H1 (cell line): Measurements from ENCODE around the gene DBR1. TPM values are rescaled to one million over a fixed set of nuclear protein-coding genes. Genes with fewer than 3 reads are reported as not detected.

ENCODE experiments used
- CTCF ChIA-PET: fragments of 300-600 bp; sonication (Branson Sonifier 250); formaldehyde crosslinking; loops from one replicate; lab custom pipeline; 2021; ENCODE audit not compliant: partially characterized antibody; lab: Charles Lee
- POLR2A ChIA-PET: fragments of 300-600 bp; sonication (Branson Sonifier 250); formaldehyde crosslinking; loops from one replicate; lab custom pipeline; 2021; ENCODE audit warnings: inconsistent platforms; ENCODE audit not compliant: partially characterized antibody; lab: Charles Lee
- DNase-seq, 2 experiments: peaks; one replicate each; pipeline versions ENCODE4 v3.0.0 to v3.0.0-alpha.2; 2010 to 2022; ENCODE audit warnings: low spot score in 2 of 2, low read depth in 1 of 2, mixed read lengths in 1 of 2
- FAIRE-seq: peaks from 2 replicates; lab custom pipeline; 2011; peaks lifted over from hg19 to GRCh38; lab: Jason Lieb, UNC
- H2AFZ ChIP-seq: 2 replicates; pipeline ENCODE4 v1.8.1; 2012; ENCODE audit warnings: low read length, inconsistent platforms
- H2AK5ac ChIP-seq: 2 replicates; pipeline ENCODE4 v1.6.1; 2013; ENCODE audit warnings: low read depth, low read length
- H2BK120ac ChIP-seq: replicated peaks from 2 replicates; pipeline ENCODE3; 2013; ENCODE audit warnings: low read depth, low read length, inconsistent platforms
- H2BK12ac ChIP-seq: 2 replicates; pipeline ENCODE4 v1.6.1; 2013; ENCODE audit warnings: low read depth, low read length
- H2BK15ac ChIP-seq: 2 replicates; pipeline ENCODE4 v1.6.1; 2013; ENCODE audit warnings: low read length
- H2BK20ac ChIP-seq: 2 replicates; pipeline ENCODE4 v1.6.1; 2013; ENCODE audit warnings: low read length
- H2BK5ac ChIP-seq: 2 replicates; pipeline ENCODE4 v1.6.1; 2013; ENCODE audit warnings: low read depth, low read length
- H3K14ac ChIP-seq: 2 replicates; pipeline ENCODE4 v1.6.1; 2013; ENCODE audit warnings: inconsistent platforms; ENCODE audit not compliant: insufficient read length
- H3K18ac ChIP-seq: 2 replicates; pipeline ENCODE4 v1.6.1; 2013; ENCODE audit warnings: low read length; ENCODE audit errors: extremely low read depth
- H3K23ac ChIP-seq: 2 replicates; pipeline ENCODE4 v1.6.1; 2013; ENCODE audit warnings: inconsistent platforms; ENCODE audit not compliant: insufficient read length
- H3K23me2 ChIP-seq: 2 replicates; pipeline ENCODE4 v1.6.1; 2013; ENCODE audit warnings: low read depth, low read length
- H3K27ac ChIP-seq: 2 replicates; pipeline ENCODE4 v1.6.1; 2011; ENCODE audit warnings: low read depth, low read length, inconsistent platforms
- H3K27me3 ChIP-seq, 4 experiments: replicated peaks in 1 of 4; 1 replicate in 1 of 4; 2 replicates in 3 of 4; pipeline versions ENCODE4 v1.6.1 to v1.8.1; 2011 to 2013; ENCODE audit warnings: low read length in 3 of 4, mild to moderate bottlenecking in 3 of 4, inconsistent platforms in 2 of 4, mixed read lengths in 2 of 4, moderate library complexity in 1 of 4; ENCODE audit not compliant: control insufficient read depth in 3 of 4, insufficient read depth in 3 of 4; ENCODE audit errors: extremely low read depth in 1 of 4
- H3K36me3 ChIP-seq, 4 experiments: 2 replicates each; pipeline versions ENCODE4 v1.6.1 to v1.8.1; 2011 to 2013; ENCODE audit warnings: mild to moderate bottlenecking in 4 of 4, low read length in 3 of 4, moderate library complexity in 2 of 4, control low read depth in 1 of 4, inconsistent platforms in 1 of 4; ENCODE audit not compliant: insufficient read depth in 4 of 4, control insufficient read depth in 2 of 4
- H3K4ac ChIP-seq: replicated peaks from 2 replicates; pipeline ENCODE3; 2013; ENCODE audit warnings: low read length, low read depth, mixed read lengths, inconsistent platforms; ENCODE audit not compliant: insufficient read length
- H3K4me1 ChIP-seq, 4 experiments: replicated peaks in 1 of 4; 1 replicate in 1 of 4; 2 replicates in 3 of 4; pipeline versions ENCODE4 v1.6.1 to v1.8.1; 2011 to 2013; ENCODE audit warnings: low read length in 3 of 4, inconsistent platforms in 2 of 4, mixed read lengths in 1 of 4; ENCODE audit not compliant: insufficient read depth in 4 of 4, control insufficient read depth in 3 of 4
- H3K4me2 ChIP-seq, 2 experiments: 2 replicates each; pipeline versions ENCODE4 v1.6.1 to v1.8.1; 2011 to 2013; ENCODE audit warnings: low read depth in 2 of 2, low read length in 2 of 2, control low read depth in 1 of 2, inconsistent platforms in 1 of 2, mild to moderate bottlenecking in 1 of 2; ENCODE audit not compliant: insufficient read depth in 1 of 2
- H3K4me3 ChIP-seq, 4 experiments: fragments of 200-600, 300-600 bp in 1 of 4; sonication (generic), shearing (Covaris generic), sonication (Bioruptor Twin) in 1 of 4; 2 replicates each; pipeline versions ENCODE4 v1.5.1 to v1.8.1; 2011 to 2016; ENCODE audit warnings: low read length in 4 of 4, low read depth in 3 of 4, control low read depth in 2 of 4, inconsistent platforms in 2 of 4, mild to moderate bottlenecking in 2 of 4, mixed read lengths in 1 of 4, moderate library complexity in 1 of 4; ENCODE audit not compliant: insufficient read depth in 2 of 4; ENCODE audit errors: extremely low read depth in 1 of 4
- H3K56ac ChIP-seq: replicated peaks from 2 replicates; pipeline ENCODE3; 2013; ENCODE audit warnings: low read depth, mild to moderate bottlenecking, mixed read lengths, low read length, inconsistent platforms; ENCODE audit not compliant: insufficient read length
- H3K79me1 ChIP-seq: 2 replicates; pipeline ENCODE4 v1.6.1; 2013; ENCODE audit warnings: low read depth, low read length, control low read depth
- H3K79me2 ChIP-seq, 2 experiments: 2 replicates each; pipeline versions ENCODE4 v1.6.1 to v1.8.1; 2012 to 2013; ENCODE audit warnings: low read length in 2 of 2, mild to moderate bottlenecking in 2 of 2, inconsistent platforms in 1 of 2; ENCODE audit not compliant: insufficient read depth in 2 of 2, control insufficient read depth in 1 of 2
- H3K9ac ChIP-seq, 4 experiments: replicated peaks in 1 of 4; 1 replicate in 1 of 4; 2 replicates in 3 of 4; pipeline versions ENCODE4 v1.6.1 to v1.8.1; 2011 to 2013; ENCODE audit warnings: low read depth in 3 of 4, low read length in 3 of 4, control low read depth in 2 of 4, mild to moderate bottlenecking in 2 of 4, moderate library complexity in 2 of 4, inconsistent platforms in 1 of 4; ENCODE audit errors: extremely low read depth in 1 of 4
- H3K9me3 ChIP-seq, 2 experiments: 2 replicates each; pipeline versions ENCODE4 v1.6.1 to v1.8.1; 2012 to 2013; ENCODE audit warnings: mild to moderate bottlenecking in 2 of 2, moderate library complexity in 2 of 2, control low read depth in 1 of 2, inconsistent platforms in 1 of 2, low read depth in 1 of 2, low read length in 1 of 2, mixed read lengths in 1 of 2; ENCODE audit not compliant: insufficient read depth in 2 of 2
- H4K20me1 ChIP-seq, 2 experiments: replicated peaks in 1 of 2; 2 replicates each; pipeline versions ENCODE3 to v1.8.1; 2011 to 2013; ENCODE audit warnings: inconsistent platforms in 2 of 2, low read length in 2 of 2, mild to moderate bottlenecking in 1 of 2; ENCODE audit not compliant: insufficient read depth in 2 of 2, control insufficient read depth in 1 of 2
- H4K5ac ChIP-seq: 2 replicates; pipeline ENCODE4 v1.6.1; 2013; ENCODE audit warnings: low read length, low read depth, mixed read lengths, inconsistent platforms; ENCODE audit not compliant: insufficient read length
- H4K8ac ChIP-seq: 2 replicates; pipeline ENCODE4 v1.8.0; 2013; ENCODE audit warnings: mild to moderate bottlenecking, moderate library complexity, low read length, inconsistent platforms; ENCODE audit not compliant: insufficient read depth; ENCODE audit errors: extremely low read depth
- H4K91ac ChIP-seq: replicated peaks from 2 replicates; pipeline ENCODE3; 2013; ENCODE audit warnings: low read length, mixed read lengths, inconsistent platforms; ENCODE audit not compliant: insufficient read length
- BRCA1 ChIP-seq: IDR thresholded peaks from 2 replicates; pipeline ENCODE4 v1.6.1; 2012; ENCODE audit warnings: low read depth, low read length, improper control_type of control experiment
- CREB1 ChIP-seq: IDR thresholded peaks from 2 replicates; pipeline ENCODE4 v1.6.1; 2012; ENCODE audit warnings: inconsistent platforms
- EGR1 ChIP-seq: IDR thresholded peaks from 2 replicates; pipeline ENCODE4 v1.6.1; 2011; ENCODE audit warnings: low read depth, low read length, borderline replicate concordance
- HDAC6 ChIP-seq: IDR thresholded peaks from one replicate; pipeline ENCODE4 v1.7.1; 2012; ENCODE audit warnings: low read depth, mild to moderate bottlenecking, inconsistent platforms, low read length, moderate library complexity
- MAFK ChIP-seq: IDR thresholded peaks from 2 replicates; pipeline ENCODE4 v1.6.1; 2012; ENCODE audit warnings: low read depth, mild to moderate bottlenecking, improper control_type of control experiment, low read length
- NANOG ChIP-seq: IDR thresholded peaks from 2 replicates; pipeline ENCODE4 v1.6.1; 2011; ENCODE audit warnings: low read length, low read depth, mild to moderate bottlenecking, inconsistent platforms; ENCODE audit not compliant: insufficient read depth, poor library complexity, severe bottlenecking
- NRF1 ChIP-seq: IDR thresholded peaks from 2 replicates; pipeline ENCODE4 v1.6.1; 2011; ENCODE audit warnings: mild to moderate bottlenecking, low read depth, low read length, improper control_type of control experiment
- POLR2AphosphoS5 ChIP-seq: IDR thresholded peaks from 2 replicates; pipeline ENCODE4 v1.6.1; 2011; ENCODE audit warnings: low read depth, low read length
- POU5F1 ChIP-seq: IDR thresholded peaks from 2 replicates; pipeline ENCODE4 v1.6.1; 2011; ENCODE audit warnings: low read depth, mild to moderate bottlenecking, low read length, moderate library complexity
- RAD21 ChIP-seq, 2 experiments: IDR thresholded peaks in 1 of 2; conservative IDR thresholded peaks in 1 of 2; 2 replicates each; pipeline ENCODE4 v1.6.1; 2011; ENCODE audit warnings: low read depth in 2 of 2, low read length in 2 of 2, improper control_type of control experiment in 1 of 2, inconsistent platforms in 1 of 2, mild to moderate bottlenecking in 1 of 2, moderate library complexity in 1 of 2
- TAF1 ChIP-seq: IDR thresholded peaks from 2 replicates; pipeline ENCODE4 v1.6.1; 2011; ENCODE audit warnings: mild to moderate bottlenecking, low read depth, low read length
- TAF7 ChIP-seq: optimal IDR thresholded peaks from 2 replicates; pipeline ENCODE3; 2011; ENCODE audit warnings: low read depth, mild to moderate bottlenecking, inconsistent platforms, low read length, moderate library complexity, borderline replicate concordance
- TEAD4 ChIP-seq: IDR thresholded peaks from 2 replicates; pipeline ENCODE4 v1.6.1; 2012; ENCODE audit warnings: low read depth, low read length, inconsistent platforms, mixed read lengths
- WGBS, 2 experiments: shearing (Covaris generic) in 1 of 2; methylation state at CpG; one replicate each; pipeline versions ENCODE4 v1.1.6 to v1.1.7; 2013 to 2015; ENCODE audit warnings: low lambda C conversion rate in 2 of 2, mixed read lengths in 2 of 2, inconsistent platforms in 1 of 2, low coverage in 1 of 2, missing lambda C conversion rate in 1 of 2; ENCODE audit not compliant: insufficient replicate concordance in 2 of 2, insufficient coverage in 1 of 2, insufficient read length in 1 of 2; ENCODE audit errors: extremely low coverage in 1 of 2, missing lambda C conversion rate in 1 of 2; 5-methylcytosine and 5-hydroxymethylcytosine counted together
- polyA plus RNA-seq, 7 experiments: library from polyadenylated mRNA; depleted of rRNA in 3 of 7; stranded (reverse) in 5 of 7; unstranded in 2 of 7; fragments of >200 nt in 5 of 7; fragments of 200-250 nt in 2 of 7; gene quantifications; 1 replicate in 5 of 7; 2 replicates in 1 of 7; 4 replicates in 1 of 7; pipeline versions ENCODE4 v1.2.1 to v1.2.3, GENCODE V29; 2011 to 2013; ENCODE audit warnings: missing spikeins in 2 of 7, mixed read lengths in 2 of 7
- total RNA-seq: library from RNA; stranded (reverse); fragmentation: NEBNext Ultra II Directional; extraction: Animal tissue kit (Norgen Biotek cat#: 25700); gene quantifications from 2 replicates; pipeline ENCODE4 v1.2.1, GENCODE V29; 2021
- TF ChIP-seq, protein P1 (sequence below): IDR thresholded peaks from 2 replicates; pipeline ENCODE4 v1.6.1; 2011; ENCODE audit warnings: low read depth, mild to moderate bottlenecking, low read length; ENCODE audit not compliant: insufficient read depth

Gene DBR1
- total and polyA plus RNA-seq, 2 of the 8 experiments (the other 6 are each of a cell fraction or from before 2014, with no cell fraction given) = 10.1 to 18.3 TPM

GRCh38 chr3:138157743-138158142, 17.0 kb downstream of the DBR1 start:
- CTCF ChIA-PET = interaction anchor here (0.6 to 1.2 kb wide), 3 partner anchors 9 to 113 kb away, joined by 3 to 7 read pairs (median 3); no protein-coding TSS in a partner anchor
- Histone ChIP-seq H3K4me3 (no peak overlapping the region), H2BK120ac (no peak overlapping the region), H2BK20ac (no peak overlapping the region), H3K14ac (no peak overlapping the region), H3K4me1 (no peaks in the 10 kb centered on the region), H3K27ac (no peak overlapping the region), H4K5ac (no peak overlapping the region), H2BK12ac (no peak overlapping the region), H3K36me3 (peaks cover under 1 to 12% (median 9%) of the 10 kb centered on the region in 4 experiments; a peak in 5 of 8 replicates), H2AK5ac (no peak overlapping the region), H2BK15ac (no peak overlapping the region), H3K18ac (no peak overlapping the region), H3K4me2 (no peak overlapping the region), H3K9ac (no peak overlapping the region), H4K91ac (no peak overlapping the region), H3K79me2 (no peaks in the 10 kb centered on the region), H4K20me1 (no peaks in the 10 kb centered on the region), H3K9me3 (no peaks in the 10 kb centered on the region; a peak in 1 of 4 replicates), H3K23me2 (no peaks in the 10 kb centered on the region), H3K56ac (no peak overlapping the region), H3K23ac (no peak overlapping the region), H3K4ac (no peak overlapping the region), H4K8ac (no peak overlapping the region), H3K27me3 (no peaks in the 10 kb centered on the region), H2AFZ (no peak overlapping the region), H3K79me1 (no peaks in the 10 kb centered on the region), H2BK5ac (no peak overlapping the region)
- DNase-seq (no peak), FAIRE-seq (no peak)
- POLR2A ChIA-PET = interaction anchor here (1.2 kb wide), 1 partner anchor 16 kb away, joined by 4 read pairs; no protein-coding TSS in a partner anchor
- 100% methylated on average over 4 of the region's 4 CpGs; no CpG with 5 or more reads in 1 of the 2 experiments for WGBS, 2 experiments
- TF ChIP-seq TAF7 = no peak
- no peak for TF ChIP-seq RAD21 (IDR thresholded peaks at IDR 0.05 in 1 of 2, conservative IDR thresholded peaks at IDR 0.05 in 1 of 2; ENCODE audit: low read depth in 2 of 2, low read length in 2 of 2)
- TF ChIP-seq POU5F1 = no peak
- TF ChIP-seq EGR1 = no peak
- no peak for TF ChIP-seq NRF1
- no peak for TF ChIP-seq CREB1
- TF ChIP-seq HDAC6 = no peak
- no peak for TF ChIP-seq MAFK
- no peak for TF ChIP-seq BRCA1
- no peak for TF ChIP-seq TEAD4
- no peak for TF ChIP-seq POLR2AphosphoS5
- TF ChIP-seq, protein P1, sequence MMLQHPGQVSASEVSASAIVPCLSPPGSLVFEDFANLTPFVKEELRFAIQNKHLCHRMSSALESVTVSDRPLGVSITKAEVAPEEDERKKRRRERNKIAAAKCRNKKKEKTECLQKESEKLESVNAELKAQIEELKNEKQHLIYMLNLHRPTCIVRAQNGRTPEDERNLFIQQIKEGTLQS = no peak
- no peak for TF ChIP-seq NANOG
- no peak for TF ChIP-seq TAF1
